Stomach (tissue), 4 donors: ENCODE data around the gene CCDC3.

Experiments used
- CTCF ChIP-seq, 7 experiments: fragments of 450-650 bp in 4 of 7; fragments of 200-600 bp in 3 of 7; sonication (generic) in 3 of 7; IDR thresholded peaks; one replicate each; pipeline ENCODE4 v1.5.1; 2016 to 2019; ENCODE audit warnings: antibody characterized with exemption in 7 of 7, control low read depth in 2 of 7, mild to moderate bottlenecking in 1 of 7
- EP300 ChIP-seq: sonication (generic); formaldehyde crosslinking; IDR thresholded peaks from one replicate; pipeline ENCODE4 v1.6.1; 2017; ENCODE audit warnings: antibody characterized with exemption
- POLR2A ChIP-seq, 4 donors: fragments of 450-650 bp; IDR thresholded peaks; one replicate each; pipeline ENCODE4 v1.6.1; 2016; ENCODE audit warnings: antibody characterized with exemption in 4 of 4, control low read depth in 2 of 4, mild to moderate bottlenecking in 1 of 4, moderate library complexity in 1 of 4
- POLR2AphosphoS5 ChIP-seq, 3 donors: sonication (generic); formaldehyde crosslinking; IDR thresholded peaks; one replicate each; pipeline ENCODE4 v1.6.1; 2016; ENCODE audit warnings: antibody characterized with exemption in 3 of 3

- TF ChIP-seq CTCF (IDR thresholded peaks at IDR 0.05) (no peak), POLR2A (IDR thresholded peaks at IDR 0.05) (no peak), EP300 (no peak), POLR2AphosphoS5 (IDR thresholded peaks at IDR 0.05) (no peak)
Observed at GRCh38 chr10:13016886-13017285, 15.4 kb upstream of the CCDC3 start.
